GM18519 (cell line): ENCODE data around the gene ARSB.
"Not testable (repeated sequence)": the region's sequence is repeated elsewhere in the genome, so short reads cannot be mapped to it uniquely, and the experiment has no call there.

Experiments used
- ATAC-seq: cut with Tn5 transposase; IDR thresholded peaks from one replicate; pipeline ENCODE4 v1.9.1; 2021; ENCODE audit warnings: mild to moderate bottlenecking, moderate library complexity; ENCODE audit not compliant: unreplicated experiment, low FRiP score

The ARSB gene

DNA sequence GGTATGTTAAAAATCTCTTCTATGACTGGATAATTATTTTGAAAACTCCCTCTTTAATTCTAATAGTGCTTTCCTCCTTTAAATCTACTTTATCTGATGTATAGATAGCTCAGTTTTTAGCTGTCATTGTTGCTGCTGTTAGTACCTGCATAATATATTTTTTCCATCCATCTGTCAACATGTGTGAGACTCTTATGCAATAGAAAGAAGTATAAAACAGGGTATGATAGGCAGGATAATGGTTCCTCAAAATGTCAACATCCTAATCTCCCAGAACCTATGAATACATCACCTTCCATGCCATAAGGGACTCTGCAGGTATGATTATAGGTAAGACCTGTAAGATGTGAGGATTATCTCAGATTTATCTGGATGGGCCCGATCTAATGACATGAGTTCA is 199.7 kb downstream of the ARSB start:
- ATAC-seq, result no peak

DNA sequence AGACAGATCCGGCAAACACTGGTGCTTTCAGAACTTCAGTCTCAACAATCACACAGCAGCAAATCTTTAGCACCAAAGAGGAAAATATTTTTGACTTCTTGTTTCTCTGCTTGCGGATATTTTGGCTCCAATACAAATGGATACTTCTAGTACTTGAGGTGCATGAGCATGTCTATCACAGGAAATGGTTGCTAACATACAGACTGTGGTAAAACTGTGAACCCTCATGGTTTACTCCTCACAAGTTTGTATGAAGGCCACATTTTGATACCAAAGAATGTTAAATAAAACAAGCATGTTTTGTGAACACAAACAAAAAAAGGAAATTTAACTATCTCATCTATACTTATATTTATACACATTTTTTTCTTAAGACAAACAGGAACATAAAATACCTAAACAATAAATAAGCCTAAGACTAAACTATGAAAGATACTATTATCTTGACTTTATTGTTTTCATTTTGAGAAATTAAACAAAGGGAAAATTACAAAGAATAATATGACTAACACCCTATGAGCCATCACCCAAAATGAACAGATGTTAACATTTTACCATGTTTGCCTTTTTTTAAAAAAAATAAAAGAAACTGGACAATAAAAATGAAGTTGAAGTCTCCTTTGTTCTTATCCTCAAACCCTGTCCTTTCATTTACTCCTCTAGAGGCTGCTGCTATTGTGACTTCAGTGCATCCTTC is 201.5 kb downstream of the ARSB start:
- ATAC-seq, result no peak

GRCh38 chr5:78782728-78783127 is 202.4 kb downstream of the ARSB start:
- ATAC-seq, result no peak

GRCh38 chr5:78781611-78782286 is 203.4 kb downstream of the ARSB start:
- ATAC-seq, result no peak

GRCh38 chr5:78779771-78780616 is 205.1 kb downstream of the ARSB start:
- no peak for ATAC-seq

- no peak for ATAC-seq
Measured at GRCh38 chr5:78779262-78779661, 205.8 kb downstream of the ARSB start.

- no peak for ATAC-seq
Measured at GRCh38 chr5:78778538-78778937, 206.6 kb downstream of the ARSB start.

GRCh38 chr5:78777901-78778300 is 207.2 kb downstream of the ARSB start:
- ATAC-seq, result no peak

- no peak for ATAC-seq
Measured at GRCh38 chr5:78776637-78777036, 208.5 kb downstream of the ARSB start.

GRCh38 chr5:78773655-78774054 is 211.5 kb downstream of the ARSB start:
- no peak for ATAC-seq

DNA sequence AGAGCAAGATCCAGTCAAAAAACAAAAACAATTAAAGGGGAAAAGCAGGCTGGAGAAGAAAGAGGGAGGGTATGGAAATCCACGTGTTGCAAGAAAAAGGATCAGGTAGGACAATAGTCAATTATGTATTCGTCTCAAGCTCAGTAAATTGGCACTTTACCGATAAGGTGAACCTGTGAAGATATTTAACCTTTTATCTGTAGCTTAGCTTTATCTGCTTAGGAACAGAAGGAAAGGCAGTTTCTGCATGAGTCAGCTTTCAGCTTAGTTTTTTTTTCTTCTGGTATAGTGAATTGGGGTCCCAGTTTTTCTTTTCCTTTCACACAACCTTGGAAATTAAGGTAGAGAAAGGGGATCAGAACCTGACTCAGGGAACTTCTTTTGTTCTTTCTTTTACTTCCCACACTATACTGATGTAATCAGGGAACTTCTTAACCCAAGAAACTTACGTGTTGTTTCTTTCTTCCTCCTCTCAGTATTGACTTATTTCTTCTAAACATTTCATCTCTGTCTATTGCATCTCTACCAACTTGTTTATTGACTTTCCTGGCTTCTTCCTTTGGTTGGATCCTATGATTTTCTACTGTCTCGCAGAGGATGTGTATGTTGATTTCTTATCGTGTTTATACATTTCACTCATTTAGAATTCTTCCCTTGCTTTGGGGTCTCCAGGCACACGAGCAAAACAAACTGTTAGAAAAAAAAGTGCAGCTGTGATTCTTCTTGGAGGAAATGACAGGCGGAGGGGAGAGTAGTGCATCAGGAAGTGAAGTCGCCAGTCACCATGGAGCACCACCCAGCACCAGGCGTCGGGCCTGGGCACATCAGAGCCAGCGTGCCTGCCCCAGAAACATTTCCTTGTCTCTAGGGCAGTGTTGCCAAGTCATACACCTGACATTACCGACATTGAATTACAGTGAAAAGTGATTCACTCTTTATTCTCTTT is 213.6 kb downstream of the ARSB start:
- no peak for ATAC-seq

- no peak for ATAC-seq
Measured at GRCh38 chr5:78768781-78769380, 216.2 kb downstream of the ARSB start.

GRCh38 chr5:78766412-78766762 is 218.7 kb downstream of the ARSB start:
- ATAC-seq, result no peak

DNA sequence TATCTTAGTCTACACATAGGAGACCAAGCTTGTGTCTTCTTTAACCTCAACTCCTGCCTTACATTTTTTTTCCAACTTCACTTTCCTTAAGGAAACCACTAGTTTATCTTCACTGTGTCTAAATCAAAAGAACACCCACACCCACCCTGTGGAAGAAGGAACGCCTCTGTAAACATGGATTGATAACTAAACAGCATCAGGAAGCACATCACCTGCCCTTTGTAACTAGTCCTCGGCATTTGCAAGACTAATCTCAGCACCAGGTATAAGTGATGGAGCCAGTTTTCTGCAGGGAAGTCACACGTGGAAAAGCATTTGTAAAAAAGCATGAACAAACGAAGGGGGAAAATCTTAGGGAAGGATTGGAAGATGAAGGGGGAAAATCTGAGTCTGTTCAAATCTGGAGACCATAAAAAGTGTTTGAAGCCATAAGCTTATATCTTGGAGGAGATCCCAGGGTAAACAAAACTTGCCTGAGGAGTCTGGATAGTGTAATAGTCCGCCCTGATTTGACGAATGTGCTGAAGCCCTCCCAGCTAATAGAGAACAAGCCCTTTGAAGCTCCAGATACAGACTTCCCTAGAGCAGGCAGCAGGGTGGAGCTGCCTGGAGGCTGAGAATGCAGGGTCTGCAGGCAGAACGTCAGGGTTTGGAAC is 219.2 kb downstream of the ARSB start:
- ATAC-seq, result no peak

DNA sequence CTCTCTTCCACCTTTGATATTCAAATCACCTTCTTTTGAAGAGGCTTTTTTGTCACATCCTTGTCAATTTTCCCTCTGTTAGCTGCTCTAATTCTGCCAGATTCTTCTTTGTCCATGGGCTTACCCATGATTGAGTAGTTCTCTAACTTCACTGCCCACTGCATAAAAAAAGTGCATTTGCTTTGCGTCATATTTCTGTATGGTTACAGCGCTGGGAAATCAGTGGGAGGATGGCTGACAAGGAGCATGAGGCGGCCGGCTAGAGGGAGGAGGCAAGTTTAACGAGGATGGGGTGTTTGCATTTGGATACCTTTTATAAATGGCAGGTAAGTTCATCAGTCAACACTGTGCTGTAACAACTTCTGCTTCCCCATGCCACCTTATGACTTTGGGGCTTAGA is 220.0 kb downstream of the ARSB start:
- ATAC-seq, result no peak

- ATAC-seq, result no peak
Measured at GRCh38 chr5:78763659-78764189, 221.4 kb downstream of the ARSB start.

DNA sequence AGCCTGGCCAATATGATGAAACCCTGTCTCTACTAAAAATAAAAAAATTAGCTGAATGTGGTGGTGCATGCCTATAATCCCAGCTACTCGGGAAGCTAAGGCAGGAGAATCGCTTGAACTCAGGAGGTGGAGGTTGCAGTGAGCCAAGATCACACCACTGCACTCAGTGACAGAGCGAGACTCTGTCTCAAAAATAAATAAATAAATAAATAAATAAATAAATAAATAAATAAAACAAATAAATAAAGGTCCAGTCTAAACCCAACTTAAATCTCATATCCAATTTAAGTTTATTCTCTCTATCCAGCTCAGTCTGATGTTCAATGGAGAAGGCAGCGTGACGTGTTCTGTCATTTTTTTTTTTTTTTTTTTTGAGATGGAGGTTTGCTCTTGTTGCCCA is 222.4 kb downstream of the ARSB start:
- not testable (repeated sequence) for ATAC-seq

DNA sequence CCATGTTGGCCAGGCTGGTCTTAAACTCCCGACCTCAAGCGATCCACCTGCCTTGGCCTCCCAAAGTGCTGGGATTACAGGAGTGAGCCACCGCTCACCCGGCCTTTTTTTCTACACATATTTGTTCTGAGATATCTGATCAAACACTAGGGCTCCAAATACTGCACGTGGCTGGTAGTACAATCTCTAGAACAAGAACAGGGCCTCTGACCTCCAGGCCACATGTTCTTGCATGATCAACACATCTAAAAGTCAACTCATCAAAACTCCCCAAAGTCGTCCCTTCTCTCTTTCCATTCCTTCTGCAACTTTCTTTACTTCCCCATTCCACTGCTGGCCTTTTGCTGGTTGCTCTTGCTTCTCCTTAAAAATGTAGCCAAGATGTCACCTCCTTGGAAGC is 223.3 kb downstream of the ARSB start:
- ATAC-seq, result no peak

DNA sequence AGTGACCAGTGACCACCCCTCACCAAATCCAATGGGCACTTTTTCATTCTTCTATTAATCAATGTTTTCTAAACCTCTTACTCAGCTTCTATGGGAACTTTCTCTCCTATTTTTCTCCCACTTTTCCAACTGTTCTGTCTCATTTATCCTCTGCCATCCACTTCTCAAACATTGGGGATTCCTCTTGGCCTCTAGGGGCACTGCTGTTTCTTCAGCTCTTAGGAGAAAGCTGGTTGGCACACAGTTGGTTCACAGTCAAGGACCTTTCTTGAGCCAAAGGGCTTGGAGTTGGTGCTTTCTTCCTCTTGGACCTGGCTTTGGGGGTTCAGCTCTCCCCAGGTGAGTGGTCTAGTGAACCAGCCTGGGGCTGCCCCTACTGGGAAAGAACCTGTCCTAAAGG is 224.3 kb downstream of the ARSB start:
- no peak for ATAC-seq
